Tibial artery (tissue), 4 donors: Measurements from ENCODE around the gene UGT1A8.
"Not testable (repeated sequence)": the region's sequence is repeated elsewhere in the genome, so short reads cannot be mapped to it uniquely, and the experiment has no call there.

Source experiments
- DNase-seq, 2 donors: peaks; one replicate each; pipeline ENCODE4 v3.0.0-alpha.2; 2019
- H3K27ac ChIP-seq, 2 donors: fragments of 200-600 bp; sonication (generic) in 1 of 2; 1 replicate in 1 of 2; 2 replicates in 1 of 2; pipeline ENCODE4 v1.5.1; 2018 to 2019; ENCODE audit warnings: mild to moderate bottlenecking in 1 of 2
- H3K27me3 ChIP-seq, 2 donors: fragments of 200-600 bp; sonication (generic) in 1 of 2; one replicate each; pipeline versions ENCODE4 v1.5.1 to v1.6.0; 2016 to 2019
- H3K36me3 ChIP-seq, 3 donors: fragments of 200-600 bp; sonication (generic) in 2 of 3; one replicate each; pipeline ENCODE4 v1.5.1; 2016 to 2019; ENCODE audit warnings: mild to moderate bottlenecking in 2 of 3
- H3K4me1 ChIP-seq, 4 donors: fragments of 200-600 bp; sonication (generic) in 2 of 4; 1 replicate in 3 of 4; 2 replicates in 1 of 4; pipeline ENCODE4 v1.5.1; 2016 to 2019
- H3K4me3 ChIP-seq, 2 donors: fragments of 200-600 bp; sonication (generic) in 1 of 2; 1 replicate in 1 of 2; 2 replicates in 1 of 2; pipeline ENCODE4 v1.5.1; 2018 to 2019; ENCODE audit warnings: mild to moderate bottlenecking in 2 of 2
- H3K9me3 ChIP-seq, 3 donors: fragments of 200-600 bp; sonication (generic) in 1 of 3; one replicate each; pipeline ENCODE4 v1.5.1; 2016 to 2019
- intact Hi-C: fragments of 100-400 bp; cut with DNase I; formaldehyde crosslinking; loops from one replicate; pipeline ENCODE4 v1.15.0; 2023; ENCODE audit warnings: low total_unique reads
- TF ChIP-seq, protein P1 (sequence below), 2 experiments: fragments of 200-600 bp in 1 of 2; fragments of 450-650 bp in 1 of 2; IDR thresholded peaks; one replicate each; pipeline ENCODE4 v1.5.1; 2017 to 2019; ENCODE audit warnings: antibody characterized with exemption in 2 of 2, mild to moderate bottlenecking in 1 of 2, moderate library complexity in 1 of 2

Gene UGT1A8

DNA sequence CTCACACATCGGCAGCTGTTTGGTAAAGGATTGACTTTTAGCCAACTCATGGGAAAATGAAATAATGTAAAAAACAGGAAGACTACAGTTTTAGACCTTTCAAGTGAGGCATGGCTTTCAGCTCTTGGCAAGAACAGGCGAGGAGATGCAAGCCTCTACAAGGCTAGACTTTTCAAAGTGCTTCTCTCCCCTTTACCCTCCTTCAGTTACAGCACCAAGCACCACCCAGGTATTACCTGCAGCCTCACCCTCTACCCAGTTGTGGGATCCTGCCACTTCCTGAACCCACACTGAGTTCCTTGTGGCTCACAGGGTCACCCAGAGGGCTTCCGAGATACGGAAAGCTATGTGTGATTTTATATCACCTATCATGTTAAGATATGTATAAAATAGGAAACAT lies 33.5 kb downstream of the UGT1A8 start:
- no peak overlapping the region for H3K27ac ChIP-seq
- peaks cover 0 to 3% (median 0%) of the 10 kb centered on the region in 3 donors for H3K9me3 ChIP-seq
- no peak overlapping the region for H3K4me3 ChIP-seq
- H3K27me3 ChIP-seq = no peaks in the 10 kb centered on the region
- TF ChIP-seq, protein P1, sequence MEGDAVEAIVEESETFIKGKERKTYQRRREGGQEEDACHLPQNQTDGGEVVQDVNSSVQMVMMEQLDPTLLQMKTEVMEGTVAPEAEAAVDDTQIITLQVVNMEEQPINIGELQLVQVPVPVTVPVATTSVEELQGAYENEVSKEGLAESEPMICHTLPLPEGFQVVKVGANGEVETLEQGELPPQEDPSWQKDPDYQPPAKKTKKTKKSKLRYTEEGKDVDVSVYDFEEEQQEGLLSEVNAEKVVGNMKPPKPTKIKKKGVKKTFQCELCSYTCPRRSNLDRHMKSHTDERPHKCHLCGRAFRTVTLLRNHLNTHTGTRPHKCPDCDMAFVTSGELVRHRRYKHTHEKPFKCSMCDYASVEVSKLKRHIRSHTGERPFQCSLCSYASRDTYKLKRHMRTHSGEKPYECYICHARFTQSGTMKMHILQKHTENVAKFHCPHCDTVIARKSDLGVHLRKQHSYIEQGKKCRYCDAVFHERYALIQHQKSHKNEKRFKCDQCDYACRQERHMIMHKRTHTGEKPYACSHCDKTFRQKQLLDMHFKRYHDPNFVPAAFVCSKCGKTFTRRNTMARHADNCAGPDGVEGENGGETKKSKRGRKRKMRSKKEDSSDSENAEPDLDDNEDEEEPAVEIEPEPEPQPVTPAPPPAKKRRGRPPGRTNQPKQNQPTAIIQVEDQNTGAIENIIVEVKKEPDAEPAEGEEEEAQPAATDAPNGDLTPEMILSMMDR (IDR thresholded peaks at IDR 0.05) = no peak
- H3K36me3 ChIP-seq = no peaks in the 10 kb centered on the region
- intact Hi-C loops = no loop called here
- H3K4me1 ChIP-seq = no peaks in the 10 kb centered on the region
- no peak for DNase-seq

DNA sequence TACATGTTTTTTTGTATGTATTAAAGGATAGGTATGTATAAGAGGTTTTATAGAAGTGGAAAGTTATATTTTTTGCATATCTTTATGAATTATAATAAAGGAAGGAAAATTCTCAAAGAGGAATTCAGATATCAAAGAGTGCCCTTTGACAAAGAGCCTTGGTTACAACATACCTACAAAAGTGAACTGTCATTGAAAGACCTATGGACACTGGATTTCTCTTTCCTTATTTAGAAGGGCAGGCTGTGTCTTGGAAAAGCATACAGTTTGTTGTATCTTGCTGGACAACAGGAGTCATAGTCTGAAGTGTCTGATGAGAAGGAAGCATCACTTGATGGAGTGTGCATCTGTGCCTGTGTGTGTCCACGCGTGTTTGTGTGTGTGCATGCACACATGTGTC lies 34.0 kb downstream of the UGT1A8 start:
- H3K27ac ChIP-seq = no peak overlapping the region
- no peaks in the 10 kb centered on the region for H3K4me1 ChIP-seq
- no peaks in the 10 kb centered on the region for H3K36me3 ChIP-seq
- no peak overlapping the region for H3K4me3 ChIP-seq
- no peaks in the 10 kb centered on the region for H3K27me3 ChIP-seq
- DNase-seq = no peak
- intact Hi-C loops = no loop called here
- TF ChIP-seq, protein P1 (IDR thresholded peaks at IDR 0.05) = no peak
- no peaks in the 10 kb centered on the region for H3K9me3 ChIP-seq

DNA sequence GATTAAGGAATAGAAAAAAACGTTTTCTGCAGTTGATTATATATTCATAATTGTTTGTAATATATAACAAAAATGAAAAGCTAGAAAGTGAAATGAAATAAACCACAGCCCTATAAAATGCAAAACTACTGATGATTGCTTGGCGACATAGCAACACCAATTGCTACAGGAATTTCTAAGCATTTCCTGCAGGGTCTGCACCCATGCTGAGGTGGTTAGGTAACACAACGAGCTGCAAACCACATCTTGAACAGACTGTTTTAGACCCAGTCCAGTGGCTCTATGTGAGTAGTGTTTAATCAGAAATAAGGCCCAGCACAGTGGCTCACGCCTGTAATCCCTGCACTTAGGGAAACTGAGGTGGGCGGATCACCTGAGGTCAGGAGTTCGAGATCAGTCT lies 37.1 kb downstream of the UGT1A8 start:
- DNase-seq = no peak
- TF ChIP-seq, protein P1 (IDR thresholded peaks at IDR 0.05) = no peak
- intact Hi-C loops = no loop called here
- no peaks in the 10 kb centered on the region for H3K4me1 ChIP-seq
- no peaks in the 10 kb centered on the region for H3K36me3 ChIP-seq
- H3K27ac ChIP-seq = no peak overlapping the region
- no peaks in the 10 kb centered on the region for H3K27me3 ChIP-seq
- no peaks in the 10 kb centered on the region for H3K9me3 ChIP-seq
- no peak overlapping the region for H3K4me3 ChIP-seq

DNA sequence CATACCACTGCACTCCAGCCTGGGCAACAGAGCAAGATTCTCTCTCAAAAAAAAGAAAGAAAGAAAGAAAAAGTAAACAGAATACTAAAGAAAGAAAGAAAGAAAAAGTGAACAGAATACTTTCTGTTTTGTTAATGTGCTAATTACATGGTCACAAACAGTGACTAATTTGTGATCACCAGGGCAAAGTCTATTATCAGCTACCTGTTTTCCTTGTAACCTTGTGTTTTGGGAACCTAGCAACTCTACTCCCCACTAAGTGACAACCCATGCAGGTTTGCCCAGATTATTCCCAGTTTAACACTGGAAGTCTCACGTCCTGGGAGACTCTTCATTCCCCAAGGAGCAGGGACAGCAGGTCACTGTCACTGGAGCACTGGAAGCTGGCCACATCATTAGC lies 37.6 kb downstream of the UGT1A8 start:
- no peak overlapping the region for H3K27ac ChIP-seq
- H3K4me3 ChIP-seq = no peak overlapping the region

DNA sequence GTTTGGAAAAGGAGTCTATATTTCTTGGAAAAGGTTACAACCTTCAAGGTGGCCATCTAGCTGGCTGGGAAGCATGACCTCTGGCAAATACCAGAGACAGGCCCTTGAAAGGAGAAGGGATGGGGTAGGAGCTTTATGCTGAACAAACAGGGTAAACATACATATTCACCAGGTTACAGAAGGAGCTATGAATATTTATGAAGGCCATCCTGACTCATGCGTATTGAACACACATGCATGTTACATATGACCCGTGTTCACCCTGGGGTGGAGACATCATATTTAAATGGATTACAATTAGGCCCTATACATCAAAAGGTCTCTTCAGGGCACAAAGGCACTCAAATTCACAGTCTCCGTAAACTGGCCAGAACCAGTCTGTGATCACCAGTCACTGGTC lies 38.5 kb downstream of the UGT1A8 start:
- intact Hi-C loops, H3K4me3 ChIP-seq, H3K27ac ChIP-seq, H3K36me3 ChIP-seq, H3K27me3 ChIP-seq, DNase-seq, H3K4me1 ChIP-seq, H3K9me3 ChIP-seq: not testable (repeated sequence)

More for the DNA sequence above, 37.6 kb downstream of the UGT1A8 start:
- Histone ChIP-seq H3K27me3 (no peaks in the 10 kb centered on the region), H3K9me3 (no peaks in the 10 kb centered on the region), H3K4me1 (no peaks in the 10 kb centered on the region), H3K36me3 (no peaks in the 10 kb centered on the region)
- intact Hi-C loops = no loop called here
- TF ChIP-seq, protein P1 (IDR thresholded peaks at IDR 0.05) = no peak
- no peak for DNase-seq

DNA sequence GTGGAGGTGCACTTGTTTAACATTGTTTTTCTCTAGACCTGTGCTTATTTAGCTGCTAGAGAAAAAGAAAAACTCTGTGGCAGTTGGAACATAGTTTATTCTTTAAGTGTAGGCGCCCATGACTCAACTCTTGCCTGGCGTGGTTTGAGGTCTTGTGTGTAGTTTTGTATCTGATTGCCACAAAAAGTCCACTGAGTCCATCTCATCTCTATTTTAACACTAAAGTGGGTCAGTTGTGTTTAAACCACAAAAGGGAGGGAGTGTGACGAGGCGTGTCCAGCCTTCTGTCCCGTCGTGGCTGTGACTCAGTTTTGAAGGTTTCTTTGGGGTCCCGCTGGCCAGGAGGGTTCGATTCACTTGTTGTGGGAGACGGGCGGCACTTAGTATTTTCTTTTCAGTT lies 39.0 kb downstream of the UGT1A8 start:
- Histone ChIP-seq H3K4me3 (no peak overlapping the region), H3K9me3 (no peaks in the 10 kb centered on the region), H3K4me1 (no peaks in the 10 kb centered on the region), H3K36me3 (no peaks in the 10 kb centered on the region), H3K27me3 (no peaks in the 10 kb centered on the region), H3K27ac (no peak overlapping the region)
- DNase-seq = no peak
- TF ChIP-seq, protein P1 (IDR thresholded peaks at IDR 0.05) = no peak
- intact Hi-C loops = no loop called here
